Measurements from ENCODE around the gene KCNJ9.

Gene KCNJ9

DNA sequence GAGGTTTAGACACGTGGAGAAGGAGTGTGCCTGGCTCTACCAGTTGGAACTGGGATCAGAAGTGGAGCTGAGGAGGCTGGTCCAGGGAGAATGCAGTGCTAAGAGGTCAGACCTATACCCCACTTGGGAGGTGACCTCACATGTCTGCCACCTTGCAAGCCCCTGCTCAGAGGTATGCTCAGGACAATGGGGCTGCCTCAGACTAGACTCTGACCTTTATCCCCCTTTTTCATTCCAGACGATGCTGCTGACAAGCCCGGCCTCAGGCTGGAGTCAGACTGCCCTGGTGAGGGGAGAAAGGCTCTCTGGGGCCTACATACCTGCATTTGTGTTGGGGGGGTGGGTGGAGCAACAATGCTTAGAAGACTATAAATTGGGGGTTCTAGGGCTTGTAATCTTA, 16.6 kb upstream of the KCNJ9 start:
- Histone ChIP-seq H3K9me3 (ENCODE audit: insufficient read depth, low read depth, low read length) (no peaks in the 10 kb centered on the region), H4K20me1 (ENCODE audit: insufficient read depth, low read length, poor library complexity, severe bottlenecking) (no peaks in the 10 kb centered on the region), H3K4me2 (ENCODE audit: low read depth, low read length, poor library complexity, severe bottlenecking) (no peak overlapping the region), H2AFZ (ENCODE audit: low read length) (no peak overlapping the region), H3F3A (ENCODE audit: low read depth) (no peaks in the 10 kb centered on the region), H3K9me2 (replicated peaks; ENCODE audit: low read depth, low read length) (no peaks in the 10 kb centered on the region), H3K4me1 (ENCODE audit: insufficient read depth, low read length, poor library complexity, severe bottlenecking) (no peaks in the 10 kb centered on the region), H3K27me3 (ENCODE audit: insufficient read depth, low read length, poor library complexity, severe bottlenecking) (no peaks in the 10 kb centered on the region), H3K9ac (ENCODE audit: low read depth, low read length, poor library complexity, severe bottlenecking) (no peak overlapping the region), H3K4me3 (ENCODE audit: low read length, poor library complexity, severe bottlenecking) (no peak overlapping the region), H3K79me2 (ENCODE audit: insufficient read depth, low read length) (no peaks in the 10 kb centered on the region), H3K36me3 (ENCODE audit: insufficient read depth, low read length) (no peaks in the 10 kb centered on the region)
- TF ChIP-seq EZH2phosphoT487 (IDR thresholded peaks at IDR 0.05; ENCODE audit: borderline replicate concordance), result no peak
- TF ChIP-seq, protein P1, sequence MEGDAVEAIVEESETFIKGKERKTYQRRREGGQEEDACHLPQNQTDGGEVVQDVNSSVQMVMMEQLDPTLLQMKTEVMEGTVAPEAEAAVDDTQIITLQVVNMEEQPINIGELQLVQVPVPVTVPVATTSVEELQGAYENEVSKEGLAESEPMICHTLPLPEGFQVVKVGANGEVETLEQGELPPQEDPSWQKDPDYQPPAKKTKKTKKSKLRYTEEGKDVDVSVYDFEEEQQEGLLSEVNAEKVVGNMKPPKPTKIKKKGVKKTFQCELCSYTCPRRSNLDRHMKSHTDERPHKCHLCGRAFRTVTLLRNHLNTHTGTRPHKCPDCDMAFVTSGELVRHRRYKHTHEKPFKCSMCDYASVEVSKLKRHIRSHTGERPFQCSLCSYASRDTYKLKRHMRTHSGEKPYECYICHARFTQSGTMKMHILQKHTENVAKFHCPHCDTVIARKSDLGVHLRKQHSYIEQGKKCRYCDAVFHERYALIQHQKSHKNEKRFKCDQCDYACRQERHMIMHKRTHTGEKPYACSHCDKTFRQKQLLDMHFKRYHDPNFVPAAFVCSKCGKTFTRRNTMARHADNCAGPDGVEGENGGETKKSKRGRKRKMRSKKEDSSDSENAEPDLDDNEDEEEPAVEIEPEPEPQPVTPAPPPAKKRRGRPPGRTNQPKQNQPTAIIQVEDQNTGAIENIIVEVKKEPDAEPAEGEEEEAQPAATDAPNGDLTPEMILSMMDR (conservative IDR thresholded peaks at IDR 0.05; ENCODE audit: low read length), result no peak

DNA sequence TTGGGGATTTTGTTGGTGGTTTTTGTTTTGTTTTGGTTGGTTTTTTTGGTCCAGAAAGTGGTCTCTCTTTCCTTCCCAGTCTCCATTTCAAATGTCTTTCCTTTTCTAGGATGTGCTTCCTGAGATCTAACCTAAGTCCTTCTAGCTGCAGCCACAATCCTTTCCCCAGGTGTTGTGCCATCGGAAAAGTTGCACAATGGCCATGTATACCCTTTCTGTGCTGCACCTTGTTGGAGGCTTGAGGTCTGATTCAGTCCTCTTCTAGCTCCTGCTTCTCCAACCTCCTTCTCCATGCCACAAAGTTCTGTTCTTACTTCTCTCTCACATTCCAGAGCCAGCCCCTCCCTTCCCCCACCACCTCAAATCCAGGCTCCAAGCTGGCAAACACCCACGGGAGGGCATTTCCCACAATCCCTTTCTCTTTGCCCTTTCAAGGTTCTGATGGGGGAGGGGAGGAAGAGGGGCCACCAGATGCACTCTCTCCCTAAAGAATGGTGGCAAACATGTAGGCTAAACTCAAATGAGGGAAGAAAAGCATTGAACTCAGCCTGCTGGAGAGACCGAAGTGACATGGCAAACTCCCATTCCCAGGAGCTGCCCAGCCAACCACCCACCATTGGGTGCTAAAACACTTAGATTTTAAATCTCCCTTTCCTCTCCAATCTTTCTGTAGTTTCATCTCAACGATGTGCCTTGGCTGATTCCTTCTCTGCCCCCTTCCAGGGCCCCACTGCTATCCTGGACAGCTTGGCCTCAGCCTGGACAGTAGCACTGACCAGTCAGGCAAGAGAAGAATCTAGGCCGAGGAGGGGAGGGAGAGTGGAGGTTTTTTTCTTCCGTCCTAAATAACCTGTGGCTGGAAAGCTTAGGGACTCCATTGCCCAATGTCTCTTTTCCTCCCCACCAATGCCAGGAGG, 14.3 kb upstream of the KCNJ9 start:
- H3F3A ChIP-seq (ENCODE audit: low read depth), result no peaks in the 10 kb centered on the region
- H3K4me3 ChIP-seq (ENCODE audit: low read length, poor library complexity, severe bottlenecking), result no peak overlapping the region
- no peaks in the 10 kb centered on the region for H3K9me3 ChIP-seq (ENCODE audit: insufficient read depth, low read depth, low read length)
- no peaks in the 10 kb centered on the region for H3K9me2 ChIP-seq (replicated peaks; ENCODE audit: low read depth, low read length)
- H3K4me2 ChIP-seq (ENCODE audit: low read depth, low read length, poor library complexity, severe bottlenecking), result no peak overlapping the region
- no peaks in the 10 kb centered on the region for H3K79me2 ChIP-seq (ENCODE audit: insufficient read depth, low read length)
- H3K9ac ChIP-seq (ENCODE audit: low read depth, low read length, poor library complexity, severe bottlenecking), result no peak overlapping the region
- peaks cover 9% of the 10 kb centered on the region for H3K27me3 ChIP-seq (ENCODE audit: insufficient read depth, low read length, poor library complexity, severe bottlenecking)
- H3K36me3 ChIP-seq (ENCODE audit: insufficient read depth, low read length), result no peaks in the 10 kb centered on the region
- H2AFZ ChIP-seq (ENCODE audit: low read length), result no peak overlapping the region
- H3K4me1 ChIP-seq (ENCODE audit: insufficient read depth, low read length, poor library complexity, severe bottlenecking), result peaks cover 6% of the 10 kb centered on the region
- no peaks in the 10 kb centered on the region for H4K20me1 ChIP-seq (ENCODE audit: insufficient read depth, low read length, poor library complexity, severe bottlenecking)
- no peak for TF ChIP-seq EZH2phosphoT487 (IDR thresholded peaks at IDR 0.05; ENCODE audit: borderline replicate concordance)
- TF ChIP-seq, protein P1 (conservative IDR thresholded peaks at IDR 0.05; ENCODE audit: low read length), result no peak

DNA sequence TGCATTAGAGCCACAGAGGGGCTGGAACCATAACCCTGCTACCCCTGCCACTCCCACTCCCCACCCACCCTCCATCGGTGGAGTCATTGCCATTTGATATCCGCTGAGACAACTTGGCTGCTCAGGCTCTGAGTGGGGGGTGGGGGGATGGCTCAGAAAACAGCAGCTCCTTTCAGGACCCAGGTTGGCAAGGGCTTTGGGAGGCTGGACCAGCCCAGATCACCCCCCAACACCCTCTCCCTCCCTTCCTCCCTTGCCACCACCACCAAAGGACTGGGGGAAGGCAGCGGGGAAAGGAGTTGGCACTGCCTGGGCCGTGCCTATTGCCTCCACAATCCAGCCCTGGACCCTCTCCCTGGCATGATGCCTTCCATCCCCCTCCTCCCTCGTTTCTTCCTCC, 13.1 kb upstream of the KCNJ9 start:
- no peaks in the 10 kb centered on the region for H3K79me2 ChIP-seq (ENCODE audit: insufficient read depth, low read length)
- no peak overlapping the region for H3K4me3 ChIP-seq (ENCODE audit: low read length, poor library complexity, severe bottlenecking)
- no peaks in the 10 kb centered on the region for H3K9me3 ChIP-seq (ENCODE audit: insufficient read depth, low read depth, low read length)
- H4K20me1 ChIP-seq (ENCODE audit: insufficient read depth, low read length, poor library complexity, severe bottlenecking), result no peaks in the 10 kb centered on the region
- peaks cover 6% of the 10 kb centered on the region for H3K4me1 ChIP-seq (ENCODE audit: insufficient read depth, low read length, poor library complexity, severe bottlenecking)
- TF ChIP-seq, protein P1 (conservative IDR thresholded peaks at IDR 0.05; ENCODE audit: low read length), result no peak
- no peak for TF ChIP-seq EZH2phosphoT487 (IDR thresholded peaks at IDR 0.05; ENCODE audit: borderline replicate concordance)
- H3K9me2 ChIP-seq (replicated peaks; ENCODE audit: low read depth, low read length), result no peaks in the 10 kb centered on the region
- H3K4me2 ChIP-seq (ENCODE audit: low read depth, low read length, poor library complexity, severe bottlenecking), result no peak overlapping the region
- H3K27me3 ChIP-seq (ENCODE audit: insufficient read depth, low read length, poor library complexity, severe bottlenecking), result peaks cover 9% of the 10 kb centered on the region
- no peaks in the 10 kb centered on the region for H3K36me3 ChIP-seq (ENCODE audit: insufficient read depth, low read length)
- no peak overlapping the region for H2AFZ ChIP-seq (ENCODE audit: low read length)
- H3F3A ChIP-seq (ENCODE audit: low read depth), result no peaks in the 10 kb centered on the region
- no peak overlapping the region for H3K9ac ChIP-seq (ENCODE audit: low read depth, low read length, poor library complexity, severe bottlenecking)
